Measurements from ENCODE around the gene RTEL1.

DNA sequence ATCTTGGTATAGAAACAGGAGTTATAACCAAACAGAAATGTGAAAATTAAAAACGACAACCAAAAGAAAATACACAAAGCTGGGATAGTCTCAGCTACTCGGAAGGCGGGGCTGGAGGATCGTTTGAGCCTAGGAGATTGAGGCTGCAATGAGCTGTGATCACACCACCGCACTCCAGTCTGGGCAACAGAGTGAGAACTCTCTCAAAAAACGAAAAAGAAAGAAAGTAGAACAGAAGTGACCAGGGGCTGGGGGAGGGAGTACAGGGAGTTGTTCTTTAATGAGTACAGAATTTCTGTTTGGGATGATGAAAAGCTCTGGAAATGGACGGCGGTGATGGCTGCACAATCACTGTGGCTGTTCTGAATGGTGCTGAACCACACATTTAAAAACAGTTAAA lies 37.1 kb upstream of the RTEL1 start:
- TF ChIP-seq BACH2 (CRISPR knock-in tag; IDR thresholded peaks at IDR 0.05; ENCODE audit: borderline replicate concordance) (no peak), PPARA (CRISPR knock-in tag; IDR thresholded peaks at IDR 0.05; ENCODE audit: borderline replicate concordance) (no peak), CSDC2 (CRISPR knock-in tag; IDR thresholded peaks at IDR 0.05) (no peak), TSHZ2 (CRISPR knock-in tag; IDR thresholded peaks at IDR 0.05) (no peak), ZFP30 (CRISPR knock-in tag; IDR thresholded peaks at IDR 0.05) (no peak), ARNTL (CRISPR knock-in tag; IDR thresholded peaks at IDR 0.05; ENCODE audit: borderline replicate concordance, low read depth) (no peak), ZFP3 (CRISPR knock-in tag; IDR thresholded peaks at IDR 0.05) (no peak)
- TF ChIP-seq, protein P1, sequence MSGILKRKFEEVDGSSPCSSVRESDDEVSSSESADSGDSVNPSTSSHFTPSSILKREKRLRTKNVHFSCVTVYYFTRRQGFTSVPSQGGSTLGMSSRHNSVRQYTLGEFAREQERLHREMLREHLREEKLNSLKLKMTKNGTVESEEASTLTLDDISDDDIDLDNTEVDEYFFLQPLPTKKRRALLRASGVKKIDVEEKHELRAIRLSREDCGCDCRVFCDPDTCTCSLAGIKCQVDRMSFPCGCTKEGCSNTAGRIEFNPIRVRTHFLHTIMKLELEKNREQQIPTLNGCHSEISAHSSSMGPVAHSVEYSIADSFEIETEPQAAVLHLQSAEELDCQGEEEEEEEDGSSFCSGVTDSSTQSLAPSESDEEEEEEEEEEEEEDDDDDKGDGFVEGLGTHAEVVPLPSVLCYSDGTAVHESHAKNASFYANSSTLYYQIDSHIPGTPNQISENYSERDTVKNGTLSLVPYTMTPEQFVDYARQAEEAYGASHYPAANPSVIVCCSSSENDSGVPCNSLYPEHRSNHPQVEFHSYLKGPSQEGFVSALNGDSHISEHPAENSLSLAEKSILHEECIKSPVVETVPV (CRISPR knock-in tag; IDR thresholded peaks at IDR 0.05), result no peak

Measured in SK-N-SH treated with all-trans-retinoic acid at 6 μM for 48 hours (cell line).